MM.1S (cell line): Measurements from ENCODE around the gene ZNF785.

Experiments
- DNase-seq: peaks from one replicate; pipeline ENCODE4 v3.0.0-alpha.2; 2015
- H2AFZ ChIP-seq: fragments of 300-600 bp; sonication (generic); 2 replicates; pipeline ENCODE4 v1.6.0; 2016; ENCODE audit warnings: antibody characterized with exemption, low read length
- H3F3A ChIP-seq: fragments of 300-600 bp; sonication (generic); 2 replicates; pipeline ENCODE4 v1.6.1; 2016; ENCODE audit warnings: mild to moderate bottlenecking, antibody characterized with exemption, low read length, moderate library complexity, mixed read lengths; ENCODE audit not compliant: insufficient read depth
- H3K27ac ChIP-seq: fragments of 300-600 bp; sonication (generic); 2 replicates; pipeline ENCODE4 v1.5.1; 2016; ENCODE audit warnings: mild to moderate bottlenecking, low read length
- H3K27me3 ChIP-seq: fragments of 300-600 bp; sonication (generic); replicated peaks from 2 replicates; pipeline ENCODE4 v1.6.0; 2016; ENCODE audit warnings: low read length; ENCODE audit not compliant: insufficient read depth
- H3K36me3 ChIP-seq: fragments of 300-600 bp; sonication (generic); replicated peaks from 2 replicates; pipeline ENCODE4 v1.6.1; 2016; ENCODE audit warnings: mild to moderate bottlenecking, low read length, mixed read lengths; ENCODE audit not compliant: insufficient read depth
- H3K4me1 ChIP-seq: fragments of 300-600 bp; sonication (generic); 2 replicates; pipeline ENCODE4 v1.6.1; 2016; ENCODE audit warnings: low read length, mixed read lengths
- H3K4me2 ChIP-seq: fragments of 300-600 bp; sonication (generic); 2 replicates; pipeline ENCODE4 v1.6.0; 2016; ENCODE audit warnings: low read depth, low read length
- H3K4me3 ChIP-seq: fragments of 300-600 bp; sonication (generic); 2 replicates; pipeline ENCODE4 v1.5.1; 2016; ENCODE audit warnings: low read length, mixed read lengths
- H3K79me2 ChIP-seq: fragments of 300-600 bp; sonication (generic); 2 replicates; pipeline ENCODE4 v1.6.1; 2016; ENCODE audit warnings: mixed run types, low read length, mixed read lengths
- H3K9ac ChIP-seq: fragments of 300-600 bp; sonication (generic); 2 replicates; pipeline ENCODE4 v1.6.1; 2016; ENCODE audit warnings: low read length, mixed read lengths
- H3K9me2 ChIP-seq: fragments of 300-600 bp; sonication (generic); replicated peaks from 2 replicates; pipeline ENCODE4 v1.6.1; 2016; ENCODE audit warnings: mild to moderate bottlenecking, low read length, mixed read lengths; ENCODE audit not compliant: insufficient read depth
- H3K9me3 ChIP-seq: fragments of 300-600 bp; sonication (generic); replicated peaks from 2 replicates; pipeline ENCODE4 v1.6.1; 2016; ENCODE audit warnings: mild to moderate bottlenecking, low read length, mixed read lengths; ENCODE audit not compliant: insufficient read depth
- H4K20me1 ChIP-seq: fragments of 300-600 bp; sonication (generic); 2 replicates; pipeline ENCODE4 v1.6.1; 2016; ENCODE audit warnings: mild to moderate bottlenecking, low read length, moderate library complexity, mixed read lengths; ENCODE audit not compliant: insufficient read depth
- CTCF ChIP-seq: fragments of 300-600 bp; sonication (generic); IDR thresholded peaks from 2 replicates; pipeline ENCODE4 v1.5.1; 2016; ENCODE audit warnings: antibody characterized with exemption, low read length, mixed read lengths
- EZH2 ChIP-seq: fragments of 300-600 bp; sonication (generic); optimal IDR thresholded peaks from 2 replicates; pipeline ENCODE3; 2017; ENCODE audit warnings: low read depth, mild to moderate bottlenecking, antibody characterized with exemption, low read length, mixed read lengths
- EZH2phosphoT487 ChIP-seq: fragments of 300-600 bp; sonication (generic); IDR thresholded peaks from 2 replicates; pipeline ENCODE4 v1.6.1; 2018; ENCODE audit warnings: antibody characterized with exemption, low read length

ZNF785 gene

GRCh38 chr16:30561089-30561816 lies 24.2 kb downstream of the ZNF785 start:
- Histone ChIP-seq H3K79me2 (peaks cover 15% of the 10 kb centered on the region), H3K9me3 (no peaks in the 10 kb centered on the region), H2AFZ (peak overlapping the region; percentile 50), H3K9me2 (no peaks in the 10 kb centered on the region), H3K4me2 (peak overlapping the region; percentile 41), H3K4me1 (no peaks in the 10 kb centered on the region), H3K9ac (no peak overlapping the region; the same call in 1 of the 2 replicates), H3F3A (peaks cover 10% of the 10 kb centered on the region), H3K27ac (no peak overlapping the region), H3K27me3 (no peaks in the 10 kb centered on the region), H3K36me3 (no peaks in the 10 kb centered on the region), H4K20me1 (no peaks in the 10 kb centered on the region), H3K4me3 (peak overlapping the region; percentile 44; the same call in 1 of the 2 replicates)
- DNase-seq: no peak
- no peak for TF ChIP-seq EZH2phosphoT487

GRCh38 chr16:30559690-30560089 lies 25.8 kb downstream of the ZNF785 start:
- Histone ChIP-seq H3K9ac (no peak overlapping the region), H3K9me2 (no peaks in the 10 kb centered on the region), H3K79me2 (peaks cover 30% of the 10 kb centered on the region), H3K9me3 (no peaks in the 10 kb centered on the region), H3K4me2 (no peak overlapping the region), H4K20me1 (no peaks in the 10 kb centered on the region), H3K27ac (no peak overlapping the region), H3K36me3 (no peaks in the 10 kb centered on the region), H3K4me1 (no peaks in the 10 kb centered on the region), H3K27me3 (no peaks in the 10 kb centered on the region), H3F3A (peaks cover 10% of the 10 kb centered on the region), H2AFZ (no peak overlapping the region), H3K4me3 (no peak overlapping the region)
- DNase-seq: no peak
- TF ChIP-seq CTCF: no peak
- no peak for TF ChIP-seq EZH2phosphoT487
- TF ChIP-seq EZH2: no peak

GRCh38 chr16:30558789-30559377 lies 26.6 kb downstream of the ZNF785 start:
- Histone ChIP-seq H3K36me3 (no peaks in the 10 kb centered on the region), H2AFZ (peak overlapping the region; percentile 57), H3K4me2 (peak overlapping the region; percentile 27), H3K27me3 (no peaks in the 10 kb centered on the region), H3F3A (peaks cover 10% of the 10 kb centered on the region), H3K27ac (peak overlapping the region; percentile 83; the same call in 1 of the 2 replicates), H3K4me1 (no peaks in the 10 kb centered on the region), H3K9ac (peak overlapping the region; percentile 90; the same call in 1 of the 2 replicates), H3K4me3 (peak overlapping the region; percentile 80), H4K20me1 (no peaks in the 10 kb centered on the region), H3K9me2 (no peaks in the 10 kb centered on the region), H3K9me3 (no peaks in the 10 kb centered on the region), H3K79me2 (peaks cover 30% of the 10 kb centered on the region)
- TF ChIP-seq CTCF: no peak
- no peak for TF ChIP-seq EZH2
- no peak for TF ChIP-seq EZH2phosphoT487
- DNase-seq: no peak
